Measurements from ENCODE around the gene MTA3. TPM values are rescaled to one million over a fixed set of nuclear protein-coding genes. Genes with fewer than 3 reads are reported as not detected.
A peak's percentile ranks its signal among the peaks of the same experiment; 100 is the strongest.
"Not testable (repeated sequence)": the region's sequence is repeated elsewhere in the genome, so short reads cannot be mapped to it uniquely, and the experiment has no call there.

MTA3 gene
- polyA plus RNA-seq, 3 donors from 2014 or later = 3.8 to 7.5 (median 7.0) TPM

DNA sequence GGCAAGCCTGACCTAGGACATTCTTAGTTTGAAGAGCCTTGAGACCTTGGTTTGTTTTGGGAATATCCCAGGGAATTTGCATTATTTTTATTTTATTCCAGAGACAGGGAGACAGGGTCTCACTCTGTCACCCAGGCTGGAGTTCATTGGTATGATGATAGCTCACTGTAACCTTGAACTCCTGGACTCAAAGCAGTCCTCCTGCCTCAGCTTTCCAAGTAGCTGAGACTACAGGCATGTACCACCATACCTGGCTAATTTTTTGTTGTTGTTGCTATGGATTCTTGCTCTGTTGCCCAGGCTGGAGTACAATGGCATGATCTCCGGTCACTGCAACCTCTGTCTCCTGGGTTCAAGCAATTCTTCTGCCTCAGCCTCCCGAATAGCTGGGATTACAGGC lies 4.8 kb downstream of the MTA3 start:
- Mint-ChIP-seq H3K27ac (no peak overlapping the region), H3K4me1 (peaks cover 27 to 37% of the 10 kb centered on the region in 2 donors), H3K9me3 (no peaks in the 10 kb centered on the region), H3K36me3 (peaks cover under 1 to 6% (median under 1%) of the 10 kb centered on the region in 3 donors), H3K4me3 (no peak overlapping the region), H3K27me3 (ENCODE audit: low read depth in 3 of 3) (peaks cover 0 to 4% (median 0%) of the 10 kb centered on the region in 3 donors)
- DNase-seq = no peak

DNA sequence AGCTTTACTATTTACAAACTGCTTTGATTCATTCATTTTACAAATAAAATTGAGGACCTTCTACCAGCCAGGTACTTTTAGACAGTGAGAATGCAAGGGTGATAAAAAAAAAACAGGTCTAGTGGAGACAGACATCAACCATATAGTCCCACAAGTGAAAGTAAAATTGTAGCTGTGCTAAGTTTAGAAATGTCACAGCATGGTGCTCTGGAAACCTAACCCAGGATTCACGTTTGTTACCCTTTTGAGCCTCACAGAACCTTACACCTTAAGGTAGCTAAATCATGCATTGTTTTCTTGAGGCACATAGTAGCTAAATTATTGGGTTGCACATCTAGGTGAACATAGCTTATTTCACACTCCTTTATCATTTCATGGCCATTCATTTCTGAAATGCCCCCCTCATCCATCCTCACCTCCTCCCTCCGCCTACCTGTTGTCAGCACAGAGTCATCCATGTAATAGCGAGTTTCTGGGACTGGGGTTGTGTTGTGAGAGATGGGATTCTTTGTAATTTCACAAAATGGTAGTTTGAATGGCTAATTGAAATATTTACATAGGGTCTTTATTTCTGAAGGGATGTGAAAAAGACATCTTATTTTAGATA lies 7.1 kb downstream of the MTA3 start:
- Mint-ChIP-seq H3K9me3 (no peaks in the 10 kb centered on the region), H3K36me3 (peaks cover 3 to 10% (median 8%) of the 10 kb centered on the region in 3 donors), H3K4me3 (peak overlapping the region in 1 of 5 donors; percentile 4), H3K27ac (peak overlapping the region in 3 of 6 donors; percentile 2 to 19 (median 9)), H3K4me1 (peaks cover 22 to 29% of the 10 kb centered on the region in 2 donors), H3K27me3 (ENCODE audit: low read depth in 3 of 3) (peaks cover 0 to 1% (median 0%) of the 10 kb centered on the region in 3 donors)
- DNase-seq = no peak

- H3K4me1 Mint-ChIP-seq = peaks cover 20 to 23% of the 10 kb centered on the region in 2 donors
- H3K27me3 Mint-ChIP-seq (ENCODE audit: low read depth in 3 of 3) = peaks cover 0 to 1% (median 0%) of the 10 kb centered on the region in 3 donors
- peaks cover 12 to 23% (median 20%) of the 10 kb centered on the region in 3 donors for H3K36me3 Mint-ChIP-seq
- DNase-seq = no peak
- H3K27ac Mint-ChIP-seq = peak overlapping the region in 2 of 6 donors; percentile 8 to 37
- H3K4me3 Mint-ChIP-seq = no peak overlapping the region
- no peaks in the 10 kb centered on the region for H3K9me3 Mint-ChIP-seq
These were observed 10.2 kb downstream of the MTA3 start for GRCh38 chr2:42578621-42579020.

- no peaks in the 10 kb centered on the region for H3K9me3 Mint-ChIP-seq
- H3K4me1 Mint-ChIP-seq = peaks cover 6% of the 10 kb centered on the region in 2 donors
- H3K36me3 Mint-ChIP-seq = peaks cover 18 to 27% (median 27%) of the 10 kb centered on the region in 3 donors
- no peak for DNase-seq
- no peaks in the 10 kb centered on the region for H3K27me3 Mint-ChIP-seq (ENCODE audit: low read depth in 3 of 3)
- H3K27ac Mint-ChIP-seq = no peak overlapping the region
- no peak overlapping the region for H3K4me3 Mint-ChIP-seq
These were observed 12.8 kb downstream of the MTA3 start for GRCh38 chr2:42581257-42581656.

DNA sequence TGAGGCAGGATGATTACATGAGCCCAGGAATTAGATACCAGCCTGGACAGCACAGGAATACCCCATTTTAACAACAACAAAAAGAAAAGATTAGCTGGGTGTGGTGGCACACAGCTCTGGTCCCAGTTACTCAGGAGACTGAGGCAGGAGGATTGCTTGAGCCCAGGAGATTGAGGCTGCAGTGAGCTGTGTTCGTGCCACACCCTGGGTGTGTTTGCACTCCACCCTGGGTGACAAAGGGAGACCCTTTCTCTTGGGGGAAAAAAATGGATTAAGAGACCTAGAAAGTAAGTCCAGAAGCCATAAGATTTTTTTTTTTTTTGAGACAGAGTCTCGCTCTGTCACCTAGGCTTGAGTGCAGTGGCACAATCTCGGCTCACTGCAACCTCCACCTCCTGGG lies 16.2 kb downstream of the MTA3 start:
- H3K4me1 Mint-ChIP-seq; H3K27me3 Mint-ChIP-seq (ENCODE audit: low read depth in 3 of 3); H3K27ac Mint-ChIP-seq; H3K4me3 Mint-ChIP-seq; H3K9me3 Mint-ChIP-seq; DNase-seq: not testable (repeated sequence)
- peaks cover 15 to 25% (median 24%) of the 10 kb centered on the region in 3 donors for H3K36me3 Mint-ChIP-seq

GRCh38 chr2:42585779-42586178 lies 17.3 kb downstream of the MTA3 start:
- H3K4me1 Mint-ChIP-seq = no peaks in the 10 kb centered on the region

DNA sequence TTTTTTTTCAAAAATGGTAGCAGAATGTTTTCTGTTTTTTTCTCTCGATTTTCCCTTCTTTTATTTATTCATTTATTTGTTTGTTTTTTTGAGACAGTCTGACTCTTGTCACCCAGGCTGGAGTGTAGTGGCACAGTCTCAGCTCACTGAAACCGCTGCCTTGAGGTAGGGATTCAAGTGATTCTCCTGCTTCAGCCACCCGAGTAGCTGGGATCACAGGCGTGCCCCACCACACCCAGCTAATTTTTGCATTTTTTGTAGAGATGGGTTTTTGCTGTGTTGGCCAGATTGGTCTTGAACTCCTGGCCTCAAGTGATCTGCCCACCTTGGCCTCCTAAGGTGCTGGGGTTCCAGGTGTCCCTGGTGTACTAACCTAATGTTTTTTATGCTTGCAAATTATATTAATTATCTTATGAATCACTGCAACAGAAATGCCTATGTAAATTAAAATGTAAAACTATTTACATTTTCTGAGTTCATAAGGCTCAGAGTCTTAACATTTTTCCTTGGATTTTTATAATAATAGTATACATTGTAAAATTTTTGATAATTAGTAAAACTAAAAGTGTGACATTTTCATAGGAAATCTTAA lies 19.2 kb downstream of the MTA3 start:
- no peak overlapping the region for H3K4me3 Mint-ChIP-seq
- H3K27me3 Mint-ChIP-seq (ENCODE audit: low read depth in 3 of 3) = peaks cover 0 to 1% (median 0%) of the 10 kb centered on the region in 3 donors
- H3K27ac Mint-ChIP-seq = no peak overlapping the region
- no peaks in the 10 kb centered on the region for H3K9me3 Mint-ChIP-seq
- no peak for DNase-seq
- no peaks in the 10 kb centered on the region for H3K4me1 Mint-ChIP-seq
- H3K36me3 Mint-ChIP-seq = peaks cover 9 to 24% (median 19%) of the 10 kb centered on the region in 3 donors

More at GRCh38 chr2:42585779-42586178, 17.3 kb downstream of the MTA3 start:
- Mint-ChIP-seq H3K4me3 (no peak overlapping the region), H3K27ac (no peak overlapping the region), H3K27me3 (ENCODE audit: low read depth in 3 of 3) (peaks cover 0 to 1% (median 0%) of the 10 kb centered on the region in 3 donors), H3K36me3 (peaks cover 14 to 23% (median 21%) of the 10 kb centered on the region in 3 donors), H3K9me3 (no peaks in the 10 kb centered on the region)
- no peak for DNase-seq

DNA sequence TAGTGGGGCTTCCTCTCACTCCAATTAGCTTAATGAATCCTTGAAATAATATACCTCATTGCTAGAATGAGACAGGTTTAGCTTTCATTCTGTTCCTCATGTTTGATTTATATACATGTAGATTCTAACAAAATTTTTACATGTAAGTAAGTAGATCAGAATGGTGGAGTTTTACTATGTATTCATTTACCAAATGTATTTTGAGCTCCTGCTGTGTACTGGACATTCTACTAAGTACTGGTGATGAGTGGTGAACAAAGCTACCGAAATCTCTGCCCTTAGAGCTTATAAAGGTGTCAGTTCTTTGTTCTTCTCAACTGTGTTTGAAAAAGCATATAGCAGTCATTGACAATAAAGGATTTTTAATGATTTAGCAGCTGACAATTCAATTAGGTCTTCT lies 19.7 kb downstream of the MTA3 start:
- no peak overlapping the region for H3K4me3 Mint-ChIP-seq
- H3K27ac Mint-ChIP-seq = peak overlapping the region in 1 of 6 donors; percentile 66
- peaks cover 6 to 19% (median 14%) of the 10 kb centered on the region in 3 donors for H3K36me3 Mint-ChIP-seq
- no peak for DNase-seq
- no peaks in the 10 kb centered on the region for H3K9me3 Mint-ChIP-seq
- H3K4me1 Mint-ChIP-seq = no peaks in the 10 kb centered on the region
- peaks cover 0 to 1% (median 0%) of the 10 kb centered on the region in 3 donors for H3K27me3 Mint-ChIP-seq (ENCODE audit: low read depth in 3 of 3)

DNA sequence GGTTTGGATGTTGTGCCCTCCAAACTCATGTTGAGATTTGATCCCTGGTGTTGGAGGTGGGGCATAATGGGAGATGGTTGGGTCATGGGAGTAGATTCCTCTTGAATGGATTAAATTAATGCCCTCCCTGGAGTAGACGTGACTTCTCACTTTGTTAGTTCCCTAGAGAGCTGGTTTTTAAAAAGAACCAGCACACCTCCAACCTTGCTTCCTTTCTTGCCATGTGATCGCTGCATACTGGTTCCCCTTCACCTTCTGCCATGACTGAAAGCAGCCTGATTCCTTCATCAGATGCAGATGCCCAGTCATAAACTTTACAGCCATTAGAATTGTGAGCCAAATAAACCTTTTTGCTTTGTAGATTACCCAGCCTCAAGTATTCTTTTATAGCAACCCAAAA lies 21.7 kb downstream of the MTA3 start:
- H3K27me3 Mint-ChIP-seq (ENCODE audit: low read depth in 3 of 3) = peaks cover 0 to 1% (median 0%) of the 10 kb centered on the region in 3 donors
- DNase-seq = no peak
- no peaks in the 10 kb centered on the region for H3K9me3 Mint-ChIP-seq
- no peaks in the 10 kb centered on the region for H3K4me1 Mint-ChIP-seq
- H3K36me3 Mint-ChIP-seq = peaks cover 0 to 9% (median 8%) of the 10 kb centered on the region in 3 donors
- H3K4me3 Mint-ChIP-seq = no peak overlapping the region
- H3K27ac Mint-ChIP-seq = no peak overlapping the region

DNA sequence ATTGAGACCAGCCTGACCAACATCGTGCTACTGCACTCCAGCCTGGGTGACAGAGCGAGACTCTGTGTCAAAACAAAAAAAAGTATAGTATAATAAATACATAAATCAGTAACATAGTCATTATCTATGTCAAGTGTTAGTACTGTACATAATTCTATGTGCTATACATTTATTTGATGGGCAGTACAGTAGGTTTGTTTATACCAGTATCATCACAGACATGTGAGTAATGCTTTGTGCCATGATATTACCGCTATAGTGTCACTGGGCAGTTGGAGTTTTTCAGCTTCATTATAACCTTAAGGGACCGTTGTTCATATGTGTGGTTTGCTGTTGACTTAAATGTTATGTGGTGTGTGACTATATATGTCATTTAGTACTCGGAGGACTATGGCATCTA lies 24.9 kb downstream of the MTA3 start:
- H3K4me1 Mint-ChIP-seq = no peaks in the 10 kb centered on the region
- no peak for DNase-seq
- H3K9me3 Mint-ChIP-seq = no peaks in the 10 kb centered on the region
- H3K4me3 Mint-ChIP-seq = no peak overlapping the region
- no peak overlapping the region for H3K27ac Mint-ChIP-seq
- H3K27me3 Mint-ChIP-seq (ENCODE audit: low read depth in 3 of 3) = no peaks in the 10 kb centered on the region
- H3K36me3 Mint-ChIP-seq = peaks cover 0 to 6% (median 4%) of the 10 kb centered on the region in 3 donors

- no peak for DNase-seq
- H3K27me3 Mint-ChIP-seq (ENCODE audit: low read depth in 3 of 3) = no peaks in the 10 kb centered on the region
- H3K36me3 Mint-ChIP-seq = no peaks in the 10 kb centered on the region
- H3K9me3 Mint-ChIP-seq = no peaks in the 10 kb centered on the region
- H3K27ac Mint-ChIP-seq = no peak overlapping the region
- H3K4me1 Mint-ChIP-seq = no peaks in the 10 kb centered on the region
- no peak overlapping the region for H3K4me3 Mint-ChIP-seq
These were observed 30.2 kb downstream of the MTA3 start for GRCh38 chr2:42598656-42599055.

- Mint-ChIP-seq H3K27ac (no peak overlapping the region), H3K36me3 (no peaks in the 10 kb centered on the region), H3K27me3 (ENCODE audit: low read depth in 3 of 3) (no peaks in the 10 kb centered on the region), H3K4me3 (no peak overlapping the region), H3K9me3 (no peaks in the 10 kb centered on the region), H3K4me1 (no peaks in the 10 kb centered on the region)
- DNase-seq = no peak
These were observed 32.6 kb downstream of the MTA3 start for GRCh38 chr2:42601076-42601475.

DNA sequence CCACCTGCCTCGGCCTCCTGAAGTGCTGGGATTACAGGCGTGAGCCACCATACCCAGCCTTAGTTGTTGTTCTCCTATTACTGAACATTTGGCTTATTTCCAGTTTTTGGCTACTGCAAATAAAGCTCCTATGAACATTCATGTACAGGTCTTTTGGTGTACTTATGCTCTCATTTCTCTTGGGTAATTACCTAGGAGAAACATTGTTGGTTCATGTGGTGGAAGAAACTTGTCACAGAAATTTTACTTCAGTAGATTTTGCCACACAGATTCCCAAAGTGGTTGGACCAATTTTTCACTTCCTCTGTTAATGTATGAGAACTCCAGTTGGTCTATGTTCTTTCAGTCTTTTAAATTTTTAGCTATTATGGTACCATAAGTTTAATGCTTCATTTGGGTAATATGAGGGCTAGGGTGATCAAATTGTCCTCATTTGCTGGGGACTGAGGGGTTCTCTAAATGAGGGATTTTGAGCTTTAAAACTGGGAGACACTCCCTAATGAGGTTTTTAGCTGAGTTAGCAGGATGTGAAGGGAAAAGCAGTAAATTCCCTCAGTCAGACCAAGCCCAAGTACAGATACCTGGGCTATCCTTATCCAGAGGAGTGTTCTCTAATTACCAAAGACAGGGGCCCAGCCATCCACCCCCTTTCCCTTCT lies 33.9 kb downstream of the MTA3 start:
- Mint-ChIP-seq H3K27ac (no peak overlapping the region), H3K4me3 (no peak overlapping the region)

GRCh38 chr2:42602876-42603219 lies 34.4 kb downstream of the MTA3 start:
- Mint-ChIP-seq H3K36me3 (no peaks in the 10 kb centered on the region), H3K27me3 (ENCODE audit: low read depth in 3 of 3) (no peaks in the 10 kb centered on the region), H3K4me3 (no peak overlapping the region), H3K4me1 (no peaks in the 10 kb centered on the region), H3K9me3 (no peaks in the 10 kb centered on the region), H3K27ac (no peak overlapping the region)
- DNase-seq = no peak

More for the DNA sequence above, 33.9 kb downstream of the MTA3 start:
- DNase-seq = no peak
- H3K4me1 Mint-ChIP-seq = no peaks in the 10 kb centered on the region
- H3K9me3 Mint-ChIP-seq = no peaks in the 10 kb centered on the region
- H3K27me3 Mint-ChIP-seq (ENCODE audit: low read depth in 3 of 3) = no peaks in the 10 kb centered on the region
- no peaks in the 10 kb centered on the region for H3K36me3 Mint-ChIP-seq
